Lung microvascular endothelial cell (primary cell): ENCODE data around the gene BBOX1. TPM values are rescaled to one million over a fixed set of nuclear protein-coding genes. Genes with fewer than 3 reads are reported as not detected.
"Not testable (repeated sequence)": the region's sequence is repeated elsewhere in the genome, so short reads cannot be mapped to it uniquely, and the experiment has no call there.

Source experiments
- DNase-seq, 2 donors: peaks; one replicate each; pipeline versions ENCODE4 v3.0.0 to v3.0.0-alpha.2; 2010; ENCODE audit warnings: low read depth in 2 of 2
- total RNA-seq: library from RNA; depleted of rRNA; stranded (reverse); fragments of >200 nt; gene quantifications from 2 replicates; pipeline ENCODE4 v1.2.1, GENCODE V29; 2014

BBOX1 gene
- total RNA-seq, 1 donor from 2014 or later = not detected

DNA sequence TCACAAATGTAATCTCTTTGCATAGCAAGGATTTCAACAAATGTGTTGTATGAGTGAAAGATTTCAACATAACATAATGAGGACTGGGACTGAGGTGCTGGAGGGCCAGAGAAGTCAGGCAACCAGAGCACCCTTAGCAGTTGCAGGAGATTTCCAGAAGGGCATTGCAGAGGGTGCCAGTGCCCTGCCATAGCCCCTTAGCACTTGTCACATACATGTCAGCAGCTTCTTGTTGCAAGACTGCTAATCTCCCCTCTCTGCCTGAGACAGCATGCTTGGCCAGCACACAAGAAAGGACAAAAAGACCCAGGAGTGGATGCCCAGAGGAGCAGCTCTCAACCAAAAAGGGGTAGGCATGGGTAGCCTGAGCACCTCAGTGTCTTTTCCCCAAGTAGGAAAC lies 43.2 kb downstream of the BBOX1 start:
- DNase-seq = no peak

DNA sequence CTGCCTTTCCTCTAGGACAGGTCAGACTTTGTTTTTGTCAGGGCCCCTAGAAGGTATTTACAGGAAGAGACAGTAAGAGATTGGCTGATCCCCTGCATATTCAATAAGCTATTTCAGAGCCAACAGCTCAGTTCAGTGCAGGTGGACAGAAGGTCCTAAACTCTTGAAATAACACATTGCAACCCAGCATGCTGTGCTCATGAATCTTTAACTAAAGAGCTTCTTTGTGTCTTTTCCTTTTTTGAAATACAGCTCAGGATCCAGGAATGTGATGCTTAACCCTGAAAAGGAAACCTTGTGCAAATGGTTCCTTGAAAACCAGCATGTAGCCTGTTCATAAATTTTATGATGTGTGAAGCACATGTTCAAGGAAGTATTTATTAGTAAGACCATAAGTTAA lies 43.9 kb downstream of the BBOX1 start:
- DNase-seq = no peak

GRCh38 chr11:27085111-27085510 lies 44.5 kb downstream of the BBOX1 start:
- DNase-seq = no peak

DNA sequence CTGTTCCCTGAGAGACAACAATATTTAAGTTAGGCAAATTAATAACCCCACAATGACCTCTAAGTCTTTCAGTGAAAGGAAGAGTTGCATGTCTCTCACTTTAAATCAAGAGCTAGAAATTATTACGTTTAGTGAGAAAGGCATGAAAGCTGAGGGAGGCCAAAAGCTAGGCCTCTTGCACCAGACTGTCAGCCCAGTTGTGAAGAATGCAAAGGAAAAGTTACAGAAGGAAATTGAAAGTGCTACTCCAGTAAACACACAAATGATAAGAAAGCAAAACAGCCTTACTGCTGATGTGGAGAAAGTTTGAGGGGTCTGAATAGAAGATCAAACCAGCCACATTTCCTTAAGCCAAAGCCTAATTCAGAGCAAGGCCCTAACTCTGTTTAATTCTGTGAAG lies 45.0 kb downstream of the BBOX1 start:
- DNase-seq = no peak

DNA sequence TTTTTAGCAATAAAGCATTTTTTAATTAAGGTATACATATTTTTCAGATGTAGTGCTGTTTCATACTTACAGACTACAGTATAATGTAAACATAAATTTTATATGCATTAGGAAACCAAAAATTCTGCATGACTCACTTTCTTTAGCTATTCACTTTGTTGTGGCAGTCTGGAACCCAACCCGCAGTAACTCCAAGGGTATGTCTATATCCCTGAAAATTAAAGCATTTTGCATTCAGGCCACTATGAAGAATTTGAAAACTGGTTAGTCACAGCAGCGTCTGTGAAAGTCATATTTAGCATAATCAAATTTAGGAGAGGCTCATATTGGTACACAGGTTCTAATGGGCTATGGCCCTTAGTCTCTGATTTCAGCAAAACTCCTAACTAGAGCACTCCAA lies 46.8 kb downstream of the BBOX1 start:
- DNase-seq = no peak

DNA sequence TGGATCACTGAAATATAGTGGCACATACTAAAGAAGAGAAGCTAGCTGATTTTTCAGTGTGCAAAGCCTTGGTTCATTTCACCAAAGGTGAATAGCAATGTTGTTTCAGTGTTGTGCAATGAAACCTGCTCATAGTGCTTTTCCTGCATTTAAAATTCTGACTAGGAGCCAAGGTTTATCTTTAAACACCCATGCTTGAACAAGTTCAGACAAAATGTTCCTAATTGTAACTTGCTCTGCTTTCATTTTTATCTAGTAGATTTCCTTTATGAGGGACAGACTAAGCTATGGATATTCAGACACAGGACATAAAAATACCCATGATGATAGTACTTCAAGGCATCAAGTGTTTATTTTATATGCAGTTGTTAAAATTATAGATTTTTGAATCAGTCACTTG lies 47.7 kb downstream of the BBOX1 start:
- no peak for DNase-seq

- no peak for DNase-seq
These were observed 49.1 kb downstream of the BBOX1 start for GRCh38 chr11:27089746-27090145.

DNA sequence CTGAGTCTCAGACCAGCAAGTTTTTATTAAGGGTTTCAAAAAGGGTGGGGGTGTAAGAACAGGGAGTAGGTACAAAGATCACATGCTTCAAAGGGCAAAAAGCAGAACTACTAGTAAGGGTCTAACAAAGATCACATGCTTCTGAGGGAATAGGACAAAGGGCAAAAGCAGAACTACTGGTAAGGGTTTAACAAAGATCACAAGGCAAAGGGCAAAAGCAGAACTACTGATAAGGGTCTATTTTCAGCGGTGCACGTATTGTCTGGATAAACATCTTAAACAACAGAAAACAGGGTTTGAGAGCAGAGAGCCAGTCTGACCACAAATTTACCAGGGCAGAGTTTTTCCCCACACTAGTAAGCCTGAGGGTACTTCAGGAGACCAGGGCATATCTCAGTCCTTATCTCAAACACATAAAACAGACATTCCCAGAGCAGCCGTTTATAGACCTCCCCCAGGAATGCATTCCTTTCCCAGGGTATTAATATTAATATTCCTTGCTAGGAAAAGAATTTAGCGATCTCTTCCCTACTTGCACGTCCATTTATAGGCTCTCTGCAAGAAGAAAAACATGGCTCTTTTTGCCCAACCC lies 49.8 kb downstream of the BBOX1 start:
- not testable (repeated sequence) for DNase-seq

- no peak for DNase-seq
These were observed 53.5 kb downstream of the BBOX1 start for GRCh38 chr11:27094120-27094519.

GRCh38 chr11:27095059-27095458 lies 54.4 kb downstream of the BBOX1 start:
- no peak for DNase-seq

GRCh38 chr11:27095887-27096286 lies 55.3 kb downstream of the BBOX1 start:
- DNase-seq = no peak

DNA sequence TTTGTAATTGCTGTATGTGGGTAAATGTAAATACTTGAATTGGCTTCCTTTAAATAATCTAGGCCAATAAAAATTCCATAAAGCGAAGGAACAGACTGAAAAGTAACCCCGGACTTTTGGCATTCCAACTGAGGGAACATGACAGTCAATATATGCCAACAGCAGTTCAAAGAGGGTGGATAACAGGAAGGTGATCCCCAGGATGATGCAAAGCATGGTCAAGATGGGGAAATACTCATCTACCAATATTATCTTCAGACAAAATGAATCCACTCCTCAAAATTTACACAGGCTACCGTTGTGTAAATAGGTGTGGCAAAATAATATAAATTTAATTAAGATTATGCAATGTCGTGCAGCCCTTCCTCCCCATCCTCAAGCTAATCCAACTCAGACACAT lies 56.9 kb downstream of the BBOX1 start:
- DNase-seq = no peak

DNA sequence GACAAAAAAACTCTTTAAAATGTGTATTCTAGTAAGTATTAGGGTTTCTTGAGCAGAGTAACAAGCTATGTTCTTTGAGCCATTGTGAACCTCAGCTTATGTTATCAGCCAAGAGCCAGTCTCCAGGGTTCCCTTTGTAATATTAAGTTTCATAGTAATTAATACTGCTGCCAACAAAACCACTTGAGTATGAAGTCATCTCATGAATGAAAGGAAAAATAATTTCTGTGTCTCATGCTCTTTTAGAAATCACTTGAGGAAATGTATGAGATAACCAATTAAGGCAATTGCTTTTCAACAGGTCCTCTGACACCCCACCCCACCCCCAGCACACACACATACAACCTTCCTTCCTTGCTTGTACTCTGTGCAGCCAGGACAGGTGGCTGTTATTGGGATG lies 59.9 kb downstream of the BBOX1 start:
- DNase-seq = no peak

DNA sequence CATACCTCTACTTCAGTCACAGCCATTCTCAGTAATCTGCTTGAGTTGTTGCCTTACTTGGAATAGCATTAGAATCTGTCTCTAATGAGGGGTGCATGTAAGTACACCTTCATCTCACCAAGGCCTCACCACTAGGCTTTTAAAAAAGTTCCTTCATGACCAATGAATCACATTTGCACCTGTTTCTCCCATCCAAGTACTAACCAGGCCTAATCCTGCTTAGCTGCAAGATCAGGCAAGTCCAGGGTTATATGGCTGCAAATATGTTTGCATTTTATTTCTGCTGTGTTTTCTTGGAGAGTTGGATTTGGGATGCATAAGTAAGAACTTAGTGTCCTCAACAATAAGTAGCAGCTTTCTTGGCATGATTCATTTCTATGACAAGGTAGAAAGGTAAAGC lies 66.9 kb downstream of the BBOX1 start:
- DNase-seq = no peak

- no peak for DNase-seq
These were observed 68.2 kb downstream of the BBOX1 start for GRCh38 chr11:27108809-27109208.

DNA sequence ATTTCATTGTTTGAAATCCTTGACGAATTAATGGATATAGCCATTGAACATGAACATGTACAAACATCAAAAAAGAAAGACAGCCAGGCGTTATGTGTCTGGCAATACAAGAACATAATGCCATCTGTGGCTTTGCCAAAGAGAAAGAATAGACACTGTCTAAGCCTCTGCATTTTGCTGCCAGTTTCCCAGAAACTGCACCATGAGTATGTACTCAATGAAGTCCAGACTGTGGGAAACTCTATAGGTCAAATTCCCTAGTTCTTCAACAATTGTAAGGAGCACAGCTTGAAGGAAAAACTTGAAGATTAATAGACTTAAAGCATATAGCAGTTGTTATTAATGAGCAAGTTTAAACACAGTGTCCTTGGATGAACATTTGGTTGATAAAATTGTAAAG lies 71.3 kb downstream of the BBOX1 start:
- DNase-seq = no peak

DNA sequence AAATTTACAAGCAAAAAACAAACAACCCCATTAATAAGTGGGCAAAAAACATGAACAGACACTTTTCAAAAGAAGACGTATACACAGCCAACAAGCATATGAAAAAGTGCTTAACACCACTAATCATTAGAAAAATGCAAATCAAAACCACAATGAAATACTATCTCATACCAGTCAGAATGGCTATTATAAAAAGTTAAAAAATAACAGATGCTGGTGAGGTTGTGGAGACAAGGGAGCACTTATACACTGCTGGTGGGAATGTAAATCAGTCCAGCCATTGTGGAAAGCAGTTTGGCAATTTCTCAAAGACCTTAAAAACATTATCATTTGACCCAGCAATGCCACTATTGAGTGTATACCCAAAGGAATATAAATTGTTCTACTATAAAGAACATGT lies 72.3 kb downstream of the BBOX1 start:
- DNase-seq = no peak

DNA sequence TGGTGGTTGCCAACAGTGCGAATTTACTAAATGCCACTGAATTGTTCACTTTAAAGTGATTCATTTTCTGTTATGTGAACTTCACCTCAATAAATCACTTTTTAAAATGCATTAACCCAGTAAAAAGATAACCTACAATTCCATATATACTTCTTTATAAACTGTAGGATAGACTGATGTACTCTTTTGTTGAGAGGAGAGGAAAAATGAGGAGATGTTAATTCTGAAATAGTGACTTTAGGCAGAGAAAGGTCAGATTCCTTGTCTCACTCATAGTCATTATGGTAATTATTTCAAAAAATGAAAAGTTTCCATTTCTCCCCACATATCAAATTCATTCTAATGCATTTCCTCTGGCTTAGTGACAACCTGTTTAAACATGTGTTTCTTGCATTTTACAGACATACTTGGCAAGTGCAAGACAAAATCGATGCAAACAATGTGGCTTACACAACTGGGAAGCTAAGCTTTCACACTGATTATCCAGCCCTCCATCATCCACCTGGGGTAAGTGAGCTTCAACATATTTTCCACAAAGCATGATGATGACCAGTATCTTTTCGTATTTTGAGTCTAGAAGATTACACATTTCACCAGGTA lies 74.5 kb downstream of the BBOX1 start:
- no peak for DNase-seq

DNA sequence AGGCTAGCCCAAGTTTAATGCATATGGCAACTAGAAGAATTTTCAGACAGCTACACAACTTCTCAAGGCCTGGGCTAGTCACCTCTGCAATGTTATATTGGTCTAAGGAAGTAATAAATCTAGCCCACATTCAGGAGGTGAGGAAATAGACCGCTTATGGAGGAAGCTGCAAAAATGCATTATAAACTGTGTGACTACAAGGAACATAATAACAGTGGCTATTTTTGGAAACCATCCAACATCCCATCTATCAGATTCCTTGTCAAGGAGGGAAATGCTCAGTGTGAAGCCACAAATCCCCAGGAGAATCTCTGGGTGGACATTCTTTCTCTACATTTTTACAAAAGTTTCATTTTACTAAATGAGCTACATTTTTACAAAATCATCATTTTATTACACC lies 76.1 kb downstream of the BBOX1 start:
- peak in 1 of 2 donors; percentile 28 for DNase-seq

DNA sequence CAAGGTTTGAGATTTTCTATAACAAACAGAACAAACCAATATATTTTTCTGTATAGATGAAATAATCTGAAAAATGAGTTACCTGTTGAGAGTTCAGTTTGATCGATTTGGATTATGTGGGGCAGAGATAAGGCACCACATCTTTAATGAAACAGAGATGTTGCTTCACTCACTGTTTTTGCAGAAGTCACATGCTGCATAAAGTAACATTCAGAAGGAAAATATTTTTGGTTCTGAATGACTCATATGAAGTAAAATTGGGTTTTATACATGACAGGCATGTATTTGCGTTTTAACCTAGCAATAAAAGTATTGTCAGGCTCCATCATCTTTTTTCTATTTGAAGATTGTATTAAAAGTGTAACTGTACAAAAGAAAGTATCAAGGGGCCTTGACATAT lies 77.8 kb downstream of the BBOX1 start:
- DNase-seq = no peak

DNA sequence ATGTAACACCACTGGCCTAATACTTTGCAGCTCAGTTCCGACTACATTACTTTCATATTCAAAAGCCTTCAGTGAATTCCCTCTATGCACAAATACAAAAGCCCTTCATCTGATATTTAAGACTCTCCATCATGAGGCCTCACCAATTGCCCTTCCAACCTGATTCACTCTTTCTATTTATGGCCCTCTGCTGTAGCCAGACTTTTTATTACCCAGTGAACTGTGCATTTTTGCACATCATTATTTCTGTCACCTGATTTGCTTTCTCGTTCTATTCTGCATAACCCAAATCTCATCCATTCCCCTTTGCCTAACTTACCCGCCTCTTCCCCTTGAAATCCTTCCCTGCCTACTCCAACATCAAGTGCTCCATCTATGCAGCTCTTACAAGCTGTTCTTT lies 78.3 kb downstream of the BBOX1 start:
- no peak for DNase-seq

- DNase-seq = no peak
These were observed 78.8 kb downstream of the BBOX1 start for GRCh38 chr11:27119396-27119795.

DNA sequence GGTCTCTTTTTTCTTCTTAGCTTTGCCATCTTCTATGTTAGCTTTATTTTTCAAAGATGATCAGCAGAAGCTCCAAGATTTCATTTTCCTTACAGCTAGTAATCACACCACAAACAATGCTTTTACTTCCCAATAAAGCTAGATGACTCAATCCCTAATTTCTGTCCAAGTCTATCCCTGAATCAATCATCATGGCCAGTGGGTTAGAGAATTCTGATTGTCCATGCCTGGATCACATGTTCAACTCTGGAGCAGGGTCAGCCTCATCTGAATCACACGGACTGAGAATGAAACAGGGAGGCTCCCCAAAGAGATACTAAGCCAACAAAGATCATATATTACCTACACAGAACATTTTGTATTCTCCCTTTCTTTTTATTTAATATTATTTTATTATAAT lies 79.6 kb downstream of the BBOX1 start:
- DNase-seq = no peak

DNA sequence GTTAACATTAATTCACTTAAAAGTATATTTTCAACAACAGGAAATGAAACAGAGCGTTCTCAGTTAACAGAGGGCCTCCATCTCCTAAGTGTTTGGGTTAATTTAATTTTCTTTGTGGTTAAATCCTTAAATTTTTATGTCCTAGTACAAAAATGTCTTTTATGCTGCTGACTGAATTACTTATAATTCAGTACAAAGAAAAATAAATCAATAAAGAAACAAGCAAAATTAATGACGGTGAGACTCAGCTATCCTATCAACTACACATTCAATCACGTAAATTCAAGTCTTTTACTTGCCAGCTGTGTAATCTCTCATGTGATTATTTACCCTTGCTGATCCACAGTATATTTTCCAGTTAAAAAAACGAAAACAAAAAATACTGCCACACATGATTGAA lies 81.4 kb downstream of the BBOX1 start:
- DNase-seq = no peak
